Measurements from ENCODE around the gene PRSS53. TPM values are rescaled to one million over a fixed set of nuclear protein-coding genes. Genes with fewer than 3 reads are reported as not detected.
A peak's percentile ranks its signal among the peaks of the same experiment; 100 is the strongest.

PRSS53 gene
- total and polyA plus RNA-seq, 10 of the 15 experiments (the other 5 are each of a cell fraction or from before 2014, with no cell fraction given), result 0.35 to 3.4 (median 0.88) TPM; not detected in 2

DNA sequence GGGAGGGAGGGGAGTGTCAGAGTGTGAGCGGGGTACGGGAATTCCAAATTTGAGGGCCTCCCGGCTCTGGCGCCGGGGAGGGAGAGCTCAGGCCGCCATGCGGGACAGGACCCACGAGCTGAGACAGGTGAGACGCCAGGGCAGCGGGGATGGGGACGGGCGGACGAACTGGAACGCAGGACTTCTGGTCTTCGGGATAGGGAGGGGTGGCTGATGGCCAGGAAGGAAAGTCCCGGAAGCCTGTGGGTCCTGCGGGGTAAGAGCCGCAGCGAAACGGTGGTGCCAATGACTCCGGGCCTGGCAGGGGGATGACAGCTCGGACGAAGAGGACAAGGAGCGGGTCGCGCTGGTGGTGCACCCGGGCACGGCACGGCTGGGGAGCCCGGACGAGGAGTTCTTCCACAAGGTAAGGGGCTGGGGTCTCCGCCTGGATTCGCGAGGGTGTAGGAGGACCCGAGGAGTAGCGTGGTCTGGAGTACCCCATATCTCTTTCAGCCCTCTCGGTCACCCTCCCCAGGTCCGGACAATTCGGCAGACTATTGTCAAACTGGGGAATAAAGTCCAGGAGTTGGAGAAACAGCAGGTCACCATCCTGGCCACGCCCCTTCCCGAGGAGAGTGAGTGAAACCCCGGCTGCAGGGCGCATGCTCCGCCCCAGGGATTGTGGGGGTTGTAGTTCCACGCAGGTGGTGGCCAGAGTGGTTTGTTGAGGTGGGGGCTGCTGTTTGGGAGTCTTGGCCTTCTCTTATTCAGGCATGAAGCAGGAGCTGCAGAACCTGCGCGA, 54.8 kb downstream of the PRSS53 start:
- SMC1A ChIA-PET (ENCODE audit: uncharacterized antibody, unreplicated experiment), result no interaction called here
- WGBS (ENCODE audit: insufficient coverage, insufficient replicate concordance, low lambda C conversion rate, missing lambda C conversion rate), result 7% methylated on average over 37 of the region's 47 CpGs
- TSS peak; percentile 86 for BruUV-seq (replicated peaks)
- H3K4me1 ChIP-seq (ENCODE audit: control insufficient read depth, insufficient read depth, low read length), result no peaks in the 10 kb centered on the region; the same call in 1 of the 2 replicates
- DNase-seq (ENCODE audit: low read depth, low spot score) (peak; percentile 54), ATAC-seq (peak; percentile 83), FAIRE-seq (peak; percentile 97)
- H3K27ac ChIP-seq (ENCODE audit: control insufficient read depth, insufficient read depth), result peak overlapping the region; percentile 73
- no peaks in the 10 kb centered on the region for H3K9me3 ChIP-seq (replicated peaks; ENCODE audit: control insufficient read depth, insufficient read depth, low read length)
- intact Hi-C loops (cut with micrococcal nuclease; ENCODE audit: unreplicated experiment) (loop anchor here (1.0 kb wide), 2 partner anchors 40 to 60 kb away; partner anchors contain the start of genes VKORC1, ZNF646 and ZNF668), in situ Hi-C loops (cut with MboI) (no loop called here)
- H3K36me3 ChIP-seq (ENCODE audit: control insufficient read depth in 2 of 2, insufficient read depth in 2 of 2, low read length in 1 of 2), result peaks cover 0 to 5% of the 10 kb centered on the region in 2 experiments; a peak in 2 of 4 replicates
- peak overlapping the region; percentile 63 for H3K4me2 ChIP-seq (ENCODE audit: control insufficient read depth, insufficient read depth)
- H3K79me2 ChIP-seq (ENCODE audit: control insufficient read depth, insufficient read depth, low read length), result peaks cover 7% of the 10 kb centered on the region
- peak overlapping the region; percentile 93 for H2AFZ ChIP-seq (ENCODE audit: control insufficient read depth, low read depth, low read length)
- CTCF ChIA-PET, result interaction anchor here (0.5 to 1.7 kb wide), 4 partner anchors 35 to 108 kb away, joined by 3 to 5 read pairs (median 4); partner anchors contain the start of gene HSD3B7
- POLR2A ChIA-PET, result interaction anchor here (0.6 to 2.2 kb wide), 5 partner anchors 38 to 637 kb away, joined by 3 to 10 read pairs (median 6); partner anchors contain the start of genes VKORC1, ZNF646 and ZNF668
- H3K4me3 ChIP-seq, result peak overlapping the region; percentile 86
- no peaks in the 10 kb centered on the region for H4K20me1 ChIP-seq (ENCODE audit: control insufficient read depth, insufficient read depth)
- H3K9ac ChIP-seq (ENCODE audit: control insufficient read depth, insufficient read depth, low read length), result peak overlapping the region; percentile 63
- H3K27me3 ChIP-seq (replicated peaks in 1 of 2; ENCODE audit: control insufficient read depth in 2 of 2, insufficient read depth in 2 of 2, low read length in 1 of 2), result no peaks in the 10 kb centered on the region
- RAD21 ChIA-PET (ENCODE audit: unreplicated experiment), result interaction anchor here (0.7 to 2.6 kb wide), 3 partner anchors 38 to 108 kb away, joined by 4 to 12 read pairs (median 5); partner anchors contain the start of genes ZNF646 and ZNF668
- TF ChIP-seq NR2C2 (IDR thresholded peaks at IDR 0.05; ENCODE audit: borderline replicate concordance, control insufficient read depth, insufficient read length, low read depth), result no peak
- peak; percentile 84 for TF ChIP-seq IKZF1 (conservative IDR thresholded peaks at IDR 0.05)
- TF ChIP-seq PML (IDR thresholded peaks at IDR 0.05; ENCODE audit: low read length), result no peak
- peak; percentile 43 for TF ChIP-seq SREBF1 (IDR thresholded peaks at IDR 0.05; ENCODE audit: low read length)
- TF ChIP-seq, protein P1, sequence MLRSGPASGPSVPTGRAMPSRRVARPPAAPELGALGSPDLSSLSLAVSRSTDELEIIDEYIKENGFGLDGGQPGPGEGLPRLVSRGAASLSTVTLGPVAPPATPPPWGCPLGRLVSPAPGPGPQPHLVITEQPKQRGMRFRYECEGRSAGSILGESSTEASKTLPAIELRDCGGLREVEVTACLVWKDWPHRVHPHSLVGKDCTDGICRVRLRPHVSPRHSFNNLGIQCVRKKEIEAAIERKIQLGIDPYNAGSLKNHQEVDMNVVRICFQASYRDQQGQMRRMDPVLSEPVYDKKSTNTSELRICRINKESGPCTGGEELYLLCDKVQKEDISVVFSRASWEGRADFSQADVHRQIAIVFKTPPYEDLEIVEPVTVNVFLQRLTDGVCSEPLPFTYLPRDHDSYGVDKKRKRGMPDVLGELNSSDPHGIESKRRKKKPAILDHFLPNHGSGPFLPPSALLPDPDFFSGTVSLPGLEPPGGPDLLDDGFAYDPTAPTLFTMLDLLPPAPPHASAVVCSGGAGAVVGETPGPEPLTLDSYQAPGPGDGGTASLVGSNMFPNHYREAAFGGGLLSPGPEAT (IDR thresholded peaks at IDR 0.05; ENCODE audit: low read depth), result no peak
- TF ChIP-seq, protein P2, sequence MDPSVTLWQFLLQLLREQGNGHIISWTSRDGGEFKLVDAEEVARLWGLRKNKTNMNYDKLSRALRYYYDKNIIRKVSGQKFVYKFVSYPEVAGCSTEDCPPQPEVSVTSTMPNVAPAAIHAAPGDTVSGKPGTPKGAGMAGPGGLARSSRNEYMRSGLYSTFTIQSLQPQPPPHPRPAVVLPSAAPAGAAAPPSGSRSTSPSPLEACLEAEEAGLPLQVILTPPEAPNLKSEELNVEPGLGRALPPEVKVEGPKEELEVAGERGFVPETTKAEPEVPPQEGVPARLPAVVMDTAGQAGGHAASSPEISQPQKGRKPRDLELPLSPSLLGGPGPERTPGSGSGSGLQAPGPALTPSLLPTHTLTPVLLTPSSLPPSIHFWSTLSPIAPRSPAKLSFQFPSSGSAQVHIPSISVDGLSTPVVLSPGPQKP (IDR thresholded peaks at IDR 0.05; ENCODE audit: low read depth, low read length), result no peak
- no peak for TF ChIP-seq BACH1 (IDR thresholded peaks at IDR 0.05; ENCODE audit: borderline replicate concordance)
- TF ChIP-seq, protein P3, sequence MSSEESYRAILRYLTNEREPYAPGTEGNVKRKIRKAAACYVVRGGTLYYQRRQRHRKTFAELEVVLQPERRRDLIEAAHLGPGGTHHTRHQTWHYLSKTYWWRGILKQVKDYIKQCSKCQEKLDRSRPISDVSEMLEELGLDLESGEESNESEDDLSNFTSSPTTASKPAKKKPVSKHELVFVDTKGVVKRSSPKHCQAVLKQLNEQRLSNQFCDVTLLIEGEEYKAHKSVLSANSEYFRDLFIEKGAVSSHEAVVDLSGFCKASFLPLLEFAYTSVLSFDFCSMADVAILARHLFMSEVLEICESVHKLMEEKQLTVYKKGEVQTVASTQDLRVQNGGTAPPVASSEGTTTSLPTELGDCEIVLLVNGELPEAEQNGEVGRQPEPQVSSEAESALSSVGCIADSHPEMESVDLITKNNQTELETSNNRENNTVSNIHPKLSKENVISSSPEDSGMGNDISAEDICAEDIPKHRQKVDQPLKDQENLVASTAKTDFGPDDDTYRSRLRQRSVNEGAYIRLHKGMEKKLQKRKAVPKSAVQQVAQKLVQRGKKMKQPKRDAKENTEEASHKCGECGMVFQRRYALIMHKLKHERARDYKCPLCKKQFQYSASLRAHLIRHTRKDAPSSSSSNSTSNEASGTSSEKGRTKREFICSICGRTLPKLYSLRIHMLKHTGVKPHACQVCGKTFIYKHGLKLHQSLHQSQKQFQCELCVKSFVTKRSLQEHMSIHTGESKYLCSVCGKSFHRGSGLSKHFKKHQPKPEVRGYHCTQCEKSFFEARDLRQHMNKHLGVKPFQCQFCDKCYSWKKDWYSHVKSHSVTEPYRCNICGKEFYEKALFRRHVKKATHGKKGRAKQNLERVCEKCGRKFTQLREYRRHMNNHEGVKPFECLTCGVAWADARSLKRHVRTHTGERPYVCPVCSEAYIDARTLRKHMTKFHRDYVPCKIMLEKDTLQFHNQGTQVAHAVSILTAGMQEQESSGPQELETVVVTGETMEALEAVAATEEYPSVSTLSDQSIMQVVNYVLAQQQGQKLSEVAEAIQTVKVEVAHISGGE (CRISPR knock-in tag; IDR thresholded peaks at IDR 0.05), result no peak
- TF ChIP-seq SUZ12 (IDR thresholded peaks at IDR 0.05; ENCODE audit: unreplicated experiment), result no peak
- 0 out of 2 replicates have a peak, but pooled peaks have one; percentile 30 for TF ChIP-seq RB1 (IDR thresholded peaks at IDR 0.05; ENCODE audit: borderline replicate concordance)
- TF ChIP-seq IRF4 (IDR thresholded peaks at IDR 0.05; ENCODE audit: low read depth, low read length), result 0 out of 2 replicates have a peak, but pooled peaks have one; percentile 35
- TF ChIP-seq SIX5 (IDR thresholded peaks at IDR 0.05; ENCODE audit: low read depth, low read length, severe bottlenecking), result peak; percentile 95
- TF ChIP-seq YY1 (IDR thresholded peaks at IDR 0.05; ENCODE audit: low read depth, low read length), result no peak
- TF ChIP-seq NBN (IDR thresholded peaks at IDR 0.05), result 0 out of 2 replicates have a peak, but pooled peaks have one; percentile 47
- no peak for TF ChIP-seq RUNX3 (IDR thresholded peaks at IDR 0.05; ENCODE audit: low read length)
- TF ChIP-seq, protein P4, sequence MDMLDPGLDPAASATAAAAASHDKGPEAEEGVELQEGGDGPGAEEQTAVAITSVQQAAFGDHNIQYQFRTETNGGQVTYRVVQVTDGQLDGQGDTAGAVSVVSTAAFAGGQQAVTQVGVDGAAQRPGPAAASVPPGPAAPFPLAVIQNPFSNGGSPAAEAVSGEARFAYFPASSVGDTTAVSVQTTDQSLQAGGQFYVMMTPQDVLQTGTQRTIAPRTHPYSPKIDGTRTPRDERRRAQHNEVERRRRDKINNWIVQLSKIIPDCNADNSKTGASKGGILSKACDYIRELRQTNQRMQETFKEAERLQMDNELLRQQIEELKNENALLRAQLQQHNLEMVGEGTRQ (IDR thresholded peaks at IDR 0.05; ENCODE audit: borderline replicate concordance, low read depth, low read length), result no peak

Data from GM12878 (cell line).